GM12878 (cell line): ENCODE data around the gene NPAS2. TPM values are rescaled to one million over a fixed set of nuclear protein-coding genes. Genes with fewer than 3 reads are reported as not detected.

Experiments
- BCLAF1 ChIP-seq: fragments of 450-650 bp; IDR thresholded peaks from 2 replicates; pipeline ENCODE4 v1.6.1; 2017; ENCODE audit warnings: antibody characterized with exemption, mild to moderate bottlenecking, moderate library complexity
- CBFB ChIP-seq: IDR thresholded peaks from 2 replicates; pipeline ENCODE4 v1.6.1; 2016; ENCODE audit warnings: antibody characterized with exemption, low read depth
- CEBPZ ChIP-seq: fragments of 150-350 bp; IDR thresholded peaks from 2 replicates; pipeline ENCODE4 v1.6.1; 2016; ENCODE audit warnings: low read depth, low read length
- CREB1 ChIP-seq: IDR thresholded peaks from 2 replicates; pipeline ENCODE4 v1.6.1; 2012; ENCODE audit warnings: low read depth, mild to moderate bottlenecking, inconsistent platforms
- IKZF1 ChIP-seq: fragments of 450-650 bp; conservative IDR thresholded peaks from 2 replicates; pipeline ENCODE4 v1.6.1; 2017; ENCODE audit warnings: antibody characterized with exemption, mild to moderate bottlenecking
- MTA3 ChIP-seq: IDR thresholded peaks from 2 replicates; pipeline ENCODE4 v1.6.1; 2012; ENCODE audit warnings: low read length, inconsistent platforms, borderline replicate concordance
- POLR2A ChIP-seq: IDR thresholded peaks from 2 replicates; pipeline ENCODE4 v1.6.1; 2011; ENCODE audit warnings: low read depth, mild to moderate bottlenecking, low read length
- YY1 ChIP-seq: IDR thresholded peaks from 2 replicates; pipeline ENCODE4 v1.6.1; 2011; ENCODE audit warnings: low read depth, mild to moderate bottlenecking, low read length
- ZBTB33 ChIP-seq: fragments of 450-650 bp; IDR thresholded peaks from 2 replicates; pipeline ENCODE4 v1.6.1; 2017; ENCODE audit warnings: mild to moderate bottlenecking
- polyA plus RNA-seq, 11 experiments: library from polyadenylated mRNA; depleted of rRNA in 4 of 11; unstranded in 6 of 11; stranded (reverse) in 5 of 11; fragments of >200 nt; fragmentation: Nextera tagmentation in 4 of 11; fragmentation: Illumina TruSeq in 1 of 11; extraction: Ambion mirVana in 4 of 11; extraction: Trizol in 1 of 11; gene quantifications; 1 replicate in 1 of 11; 2 replicates in 10 of 11; pipeline versions ENCODE4 v1.2.1 to v1.2.3, GENCODE V29; 2011 to 2016; ENCODE audit warnings: inconsistent platforms in 2 of 11, missing spikeins in 2 of 11, low read depth in 1 of 11
- total RNA-seq, 4 experiments: library from RNA; depleted of rRNA in 3 of 4; stranded (reverse); fragments of >200 nt in 3 of 4; fragmentation: Illumina TruSeq in 1 of 4; extraction: Trizol in 1 of 4; gene quantifications; 2 replicates each; pipeline versions ENCODE4 v1.2.1 to v1.2.3, GENCODE V29; 2013 to 2021
- TF ChIP-seq, protein P1 (sequence below): fragments of 450-650 bp; IDR thresholded peaks from 2 replicates; pipeline ENCODE4 v1.6.1; 2017; ENCODE audit warnings: mild to moderate bottlenecking, moderate library complexity

NPAS2 gene
- total and polyA plus RNA-seq, 10 of the 15 experiments (the other 5 are each of a cell fraction or from before 2014, with no cell fraction given): 0.08 TPM; not detected in 9

DNA sequence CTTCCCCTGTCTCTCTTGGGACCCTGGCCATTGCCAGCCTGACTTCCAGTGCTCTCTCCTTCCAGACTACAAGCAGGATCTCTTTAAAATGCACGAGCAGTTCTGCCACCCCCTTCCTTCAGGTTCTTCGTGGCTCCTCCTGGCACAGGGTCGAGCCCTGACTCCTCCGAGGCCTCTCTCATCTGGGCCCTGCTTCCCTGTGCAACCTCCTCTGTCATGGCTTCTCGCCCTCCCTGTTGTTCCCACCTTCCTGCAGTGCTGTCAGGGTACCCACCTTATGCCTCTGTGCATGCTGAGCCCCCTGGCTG lies 125.4 kb downstream of the NPAS2 start (continued):
- TF ChIP-seq, protein P1, sequence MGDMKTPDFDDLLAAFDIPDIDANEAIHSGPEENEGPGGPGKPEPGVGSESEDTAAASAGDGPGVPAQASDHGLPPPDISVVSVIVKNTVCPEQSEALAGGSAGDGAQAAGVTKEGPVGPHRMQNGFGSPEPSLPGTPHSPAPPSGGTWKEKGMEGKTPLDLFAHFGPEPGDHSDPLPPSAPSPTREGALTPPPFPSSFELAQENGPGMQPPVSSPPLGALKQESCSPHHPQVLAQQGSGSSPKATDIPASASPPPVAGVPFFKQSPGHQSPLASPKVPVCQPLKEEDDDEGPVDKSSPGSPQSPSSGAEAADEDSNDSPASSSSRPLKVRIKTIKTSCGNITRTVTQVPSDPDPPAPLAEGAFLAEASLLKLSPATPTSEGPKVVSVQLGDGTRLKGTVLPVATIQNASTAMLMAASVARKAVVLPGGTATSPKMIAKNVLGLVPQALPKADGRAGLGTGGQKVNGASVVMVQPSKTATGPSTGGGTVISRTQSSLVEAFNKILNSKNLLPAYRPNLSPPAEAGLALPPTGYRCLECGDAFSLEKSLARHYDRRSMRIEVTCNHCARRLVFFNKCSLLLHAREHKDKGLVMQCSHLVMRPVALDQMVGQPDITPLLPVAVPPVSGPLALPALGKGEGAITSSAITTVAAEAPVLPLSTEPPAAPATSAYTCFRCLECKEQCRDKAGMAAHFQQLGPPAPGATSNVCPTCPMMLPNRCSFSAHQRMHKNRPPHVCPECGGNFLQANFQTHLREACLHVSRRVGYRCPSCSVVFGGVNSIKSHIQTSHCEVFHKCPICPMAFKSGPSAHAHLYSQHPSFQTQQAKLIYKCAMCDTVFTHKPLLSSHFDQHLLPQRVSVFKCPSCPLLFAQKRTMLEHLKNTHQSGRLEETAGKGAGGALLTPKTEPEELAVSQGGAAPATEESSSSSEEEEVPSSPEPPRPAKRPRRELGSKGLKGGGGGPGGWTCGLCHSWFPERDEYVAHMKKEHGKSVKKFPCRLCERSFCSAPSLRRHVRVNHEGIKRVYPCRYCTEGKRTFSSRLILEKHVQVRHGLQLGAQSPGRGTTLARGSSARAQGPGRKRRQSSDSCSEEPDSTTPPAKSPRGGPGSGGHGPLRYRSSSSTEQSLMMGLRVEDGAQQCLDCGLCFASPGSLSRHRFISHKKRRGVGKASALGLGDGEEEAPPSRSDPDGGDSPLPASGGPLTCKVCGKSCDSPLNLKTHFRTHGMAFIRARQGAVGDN: no peak
- TF ChIP-seq CEBPZ (no peak), CREB1 (no peak), ZBTB33 (no peak), YY1 (no peak), POLR2A (no peak), MTA3 (no peak), CBFB (no peak), BCLAF1 (no peak), IKZF1 (no peak)
